ENCODE data around the gene SLC66A2. TPM values are rescaled to one million over a fixed set of nuclear protein-coding genes. Genes with fewer than 3 reads are reported as not detected.

SLC66A2 gene
- total RNA-seq, 1 donor from 2014 or later = 35.1 TPM

DNA sequence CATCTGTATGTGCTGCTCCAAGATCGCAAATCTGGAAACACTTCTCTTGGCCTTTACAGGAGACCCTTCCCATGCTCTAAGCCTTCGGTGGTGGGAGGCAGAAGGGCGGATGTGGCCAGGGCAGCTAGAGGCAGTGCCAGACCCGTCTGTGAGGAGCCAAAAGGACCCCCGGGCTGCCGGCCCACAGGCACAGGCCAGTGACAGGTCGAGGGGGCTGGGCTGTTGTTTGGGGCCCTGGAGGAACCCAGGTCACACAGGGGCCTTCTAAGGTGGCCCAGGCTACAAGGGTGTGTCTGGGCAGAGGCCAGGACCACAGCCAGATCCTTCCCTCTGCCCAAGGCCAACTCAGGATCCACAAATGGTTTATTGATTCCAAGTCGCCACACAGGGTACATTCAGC is 49.4 kb downstream of the SLC66A2 start:
- TF ChIP-seq, protein P1, sequence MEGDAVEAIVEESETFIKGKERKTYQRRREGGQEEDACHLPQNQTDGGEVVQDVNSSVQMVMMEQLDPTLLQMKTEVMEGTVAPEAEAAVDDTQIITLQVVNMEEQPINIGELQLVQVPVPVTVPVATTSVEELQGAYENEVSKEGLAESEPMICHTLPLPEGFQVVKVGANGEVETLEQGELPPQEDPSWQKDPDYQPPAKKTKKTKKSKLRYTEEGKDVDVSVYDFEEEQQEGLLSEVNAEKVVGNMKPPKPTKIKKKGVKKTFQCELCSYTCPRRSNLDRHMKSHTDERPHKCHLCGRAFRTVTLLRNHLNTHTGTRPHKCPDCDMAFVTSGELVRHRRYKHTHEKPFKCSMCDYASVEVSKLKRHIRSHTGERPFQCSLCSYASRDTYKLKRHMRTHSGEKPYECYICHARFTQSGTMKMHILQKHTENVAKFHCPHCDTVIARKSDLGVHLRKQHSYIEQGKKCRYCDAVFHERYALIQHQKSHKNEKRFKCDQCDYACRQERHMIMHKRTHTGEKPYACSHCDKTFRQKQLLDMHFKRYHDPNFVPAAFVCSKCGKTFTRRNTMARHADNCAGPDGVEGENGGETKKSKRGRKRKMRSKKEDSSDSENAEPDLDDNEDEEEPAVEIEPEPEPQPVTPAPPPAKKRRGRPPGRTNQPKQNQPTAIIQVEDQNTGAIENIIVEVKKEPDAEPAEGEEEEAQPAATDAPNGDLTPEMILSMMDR (IDR thresholded peaks at IDR 0.05) = no peak
- H3K9me3 Mint-ChIP-seq (ENCODE audit: unreplicated experiment) = peaks cover 13% of the 10 kb centered on the region
- H3K36me3 Mint-ChIP-seq (ENCODE audit: unreplicated experiment) = peaks cover 35% of the 10 kb centered on the region
- H3K4me3 Mint-ChIP-seq (ENCODE audit: unreplicated experiment) = no peak overlapping the region
- H3K27ac Mint-ChIP-seq (ENCODE audit: unreplicated experiment) = no peak overlapping the region
- peak; percentile 84 for DNase-seq (ENCODE audit: extremely low spot score, unreplicated experiment)
- no peaks in the 10 kb centered on the region for H3K4me1 Mint-ChIP-seq (ENCODE audit: unreplicated experiment)
- H3K27me3 Mint-ChIP-seq (ENCODE audit: unreplicated experiment) = no peaks in the 10 kb centered on the region

DNA sequence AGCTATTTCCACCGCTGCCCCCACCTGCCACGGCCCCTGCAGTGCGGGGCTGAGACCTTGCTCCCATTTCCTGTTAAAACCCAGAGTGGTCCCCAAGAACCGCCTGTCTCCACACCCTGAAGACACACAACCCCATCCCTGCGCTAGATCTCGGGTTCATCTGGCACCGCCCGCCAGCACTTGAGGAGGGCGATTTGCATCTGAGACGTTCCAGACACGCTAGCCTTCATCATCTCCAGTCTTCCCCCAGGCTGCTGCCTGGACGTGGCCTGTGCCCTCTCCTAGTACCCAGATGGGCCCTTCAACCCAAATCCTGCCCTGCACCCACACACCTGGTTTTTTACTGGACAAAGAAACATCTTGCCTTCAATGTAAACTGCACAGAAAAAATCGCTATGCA is 49.8 kb downstream of the SLC66A2 start:
- Mint-ChIP-seq H3K4me3 (ENCODE audit: unreplicated experiment) (no peak overlapping the region), H3K27ac (ENCODE audit: unreplicated experiment) (no peak overlapping the region), H3K9me3 (ENCODE audit: unreplicated experiment) (peaks cover 16% of the 10 kb centered on the region), H3K36me3 (ENCODE audit: unreplicated experiment) (peaks cover 38% of the 10 kb centered on the region), H3K27me3 (ENCODE audit: unreplicated experiment) (no peaks in the 10 kb centered on the region), H3K4me1 (ENCODE audit: unreplicated experiment) (no peaks in the 10 kb centered on the region)
- peak; percentile 77 for DNase-seq (ENCODE audit: extremely low spot score, unreplicated experiment)
- TF ChIP-seq, protein P1 (IDR thresholded peaks at IDR 0.05) = no peak

- TF ChIP-seq, protein P1 (IDR thresholded peaks at IDR 0.05) = no peak
- Mint-ChIP-seq H3K4me1 (ENCODE audit: unreplicated experiment) (no peaks in the 10 kb centered on the region), H3K27me3 (ENCODE audit: unreplicated experiment) (no peaks in the 10 kb centered on the region), H3K4me3 (ENCODE audit: unreplicated experiment) (no peak overlapping the region), H3K9me3 (ENCODE audit: unreplicated experiment) (peaks cover 16% of the 10 kb centered on the region), H3K36me3 (ENCODE audit: unreplicated experiment) (peaks cover 35% of the 10 kb centered on the region), H3K27ac (ENCODE audit: unreplicated experiment) (no peak overlapping the region)
- DNase-seq (ENCODE audit: extremely low spot score, unreplicated experiment) = peak; percentile 80
Measured at GRCh38 chr18:79900610-79901570, 50.6 kb downstream of the SLC66A2 start.

DNA sequence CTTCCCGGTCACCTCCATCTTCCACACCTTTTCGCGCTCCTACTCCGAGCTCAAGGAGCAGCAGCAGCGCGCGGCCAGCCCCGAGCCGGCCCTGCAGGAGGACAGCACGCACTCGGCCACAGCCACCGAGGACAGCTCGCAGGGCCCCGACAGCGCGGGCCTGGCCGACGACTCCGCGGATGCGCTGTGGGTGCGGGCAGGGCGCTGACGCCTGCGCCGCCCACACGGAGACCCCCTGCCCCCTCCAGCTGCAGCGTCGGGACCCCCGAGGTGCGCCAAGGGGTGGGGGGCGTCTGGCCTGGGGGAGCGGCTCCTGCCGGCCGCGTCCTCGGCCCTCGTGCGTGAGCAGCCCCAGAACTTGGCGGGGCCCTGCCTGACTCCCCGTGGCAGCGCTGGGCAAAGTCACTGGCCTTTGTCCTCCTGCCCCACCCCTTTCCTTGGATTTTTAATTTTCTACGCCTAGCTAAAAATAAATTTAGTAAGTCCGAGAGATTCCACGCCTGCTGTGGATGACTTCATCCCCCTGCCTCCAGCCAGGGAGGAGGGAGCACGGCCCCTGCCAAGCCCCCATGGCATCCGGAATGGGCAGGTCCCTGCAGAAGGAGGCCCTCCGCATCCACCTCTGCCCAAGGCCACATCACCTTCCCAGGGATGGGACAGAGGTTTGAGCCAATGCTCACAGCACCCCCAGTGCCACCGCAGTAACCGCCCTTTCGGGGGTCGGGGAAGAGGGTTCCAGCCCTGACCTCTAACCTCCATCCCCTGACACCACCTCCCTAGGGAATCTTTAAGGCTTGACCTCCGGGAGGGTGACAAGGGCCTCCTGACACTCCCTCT is 51.6 kb downstream of the SLC66A2 start:
- Mint-ChIP-seq H3K27me3 (ENCODE audit: unreplicated experiment) (no peaks in the 10 kb centered on the region), H3K27ac (ENCODE audit: unreplicated experiment) (no peak overlapping the region), H3K9me3 (ENCODE audit: unreplicated experiment) (peaks cover 25% of the 10 kb centered on the region), H3K36me3 (ENCODE audit: unreplicated experiment) (peaks cover 35% of the 10 kb centered on the region), H3K4me3 (ENCODE audit: unreplicated experiment) (no peak overlapping the region), H3K4me1 (ENCODE audit: unreplicated experiment) (no peaks in the 10 kb centered on the region)
- TF ChIP-seq, protein P1 (IDR thresholded peaks at IDR 0.05) = no peak
- peak; percentile 84 for DNase-seq (ENCODE audit: extremely low spot score, unreplicated experiment)
